GM21717 (cell line): ENCODE results near the gene SPEN.

Experiments used
- ATAC-seq: cut with Tn5 transposase; IDR thresholded peaks from one replicate; pipeline ENCODE4 v1.9.1; 2021; ENCODE audit warnings: mild to moderate bottlenecking, moderate library complexity; ENCODE audit not compliant: unreplicated experiment

The SPEN gene

DNA sequence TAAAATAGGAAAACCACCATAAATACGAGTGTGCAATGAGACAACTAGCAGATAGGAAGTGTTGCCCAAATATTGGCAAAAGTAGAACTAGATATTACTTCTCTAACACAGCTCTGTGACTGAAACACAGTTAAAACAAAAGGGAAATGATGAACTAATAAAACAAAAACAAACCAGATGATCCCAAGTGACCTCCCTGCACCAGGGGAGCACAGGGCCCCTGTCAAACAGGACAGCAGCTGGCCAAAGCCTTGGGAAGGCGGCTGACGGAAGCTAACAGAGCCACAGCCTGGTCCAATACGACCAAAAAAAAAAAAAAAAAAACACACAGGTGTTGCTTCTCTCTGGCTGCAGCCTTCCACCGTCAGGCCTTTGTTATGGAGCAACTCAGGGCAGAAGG lies 110.6 kb downstream of the SPEN start:
- ATAC-seq = no peak

DNA sequence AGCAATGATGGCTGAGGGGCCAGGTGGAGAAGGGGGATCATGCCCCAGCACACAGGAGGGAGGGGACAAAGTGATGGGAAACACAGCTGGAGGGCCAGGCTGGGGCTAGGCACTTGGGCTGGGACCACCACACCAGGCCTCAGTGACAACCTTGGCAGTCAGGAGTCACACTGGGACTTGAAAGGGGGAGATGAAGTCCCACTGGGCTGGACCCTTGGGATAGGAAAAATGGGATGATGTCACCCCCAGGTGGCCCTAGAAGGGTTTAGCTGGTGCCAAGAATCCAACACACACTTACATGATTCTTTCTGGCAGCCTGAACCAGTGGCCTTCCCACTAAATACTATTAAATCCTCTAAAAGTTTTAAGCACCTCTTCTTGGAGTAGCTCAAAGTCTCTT lies 111.3 kb downstream of the SPEN start:
- ATAC-seq = no peak

GRCh38 chr1:15959424-15959823 lies 111.9 kb downstream of the SPEN start:
- no peak for ATAC-seq

GRCh38 chr1:15959827-15960446 lies 112.4 kb downstream of the SPEN start:
- ATAC-seq = no peak

DNA sequence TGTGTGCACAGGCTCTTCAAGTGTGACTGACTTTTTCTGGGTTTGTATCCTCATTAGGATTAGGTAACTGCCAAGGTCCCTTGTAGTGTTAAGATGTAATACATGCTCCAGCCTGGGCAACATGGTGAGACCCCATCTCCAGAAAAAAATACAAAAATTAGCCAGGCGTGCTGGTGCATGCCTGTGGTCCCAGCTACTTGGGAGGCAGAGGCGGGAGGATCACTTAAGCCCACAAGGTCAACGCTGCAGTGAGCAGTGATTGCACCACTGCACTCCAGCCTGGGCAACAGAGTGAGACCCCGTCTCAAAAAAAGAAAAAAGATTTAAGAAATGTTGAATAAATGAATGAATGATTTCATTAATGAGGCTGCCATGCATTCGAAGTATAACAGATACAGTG lies 113.3 kb downstream of the SPEN start:
- ATAC-seq = no peak

DNA sequence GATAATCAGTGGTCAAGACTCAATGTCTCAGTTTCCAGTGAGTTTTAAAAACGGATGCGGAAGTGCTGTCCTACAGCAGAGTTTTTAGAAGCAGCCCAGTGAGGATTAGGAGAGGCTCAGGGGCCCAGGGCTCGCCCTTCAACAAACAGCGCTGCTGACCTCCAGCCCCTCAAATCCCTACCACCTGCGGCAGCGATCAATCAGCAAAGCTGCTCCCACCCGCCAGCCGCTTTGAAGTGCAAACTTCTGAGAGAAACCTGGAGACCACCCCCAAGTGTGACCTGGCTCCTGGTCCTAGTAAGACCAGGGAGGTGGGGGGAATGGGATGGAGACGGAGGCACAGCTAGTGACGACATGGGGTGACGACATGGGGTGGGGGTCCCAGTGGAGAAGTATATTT lies 114.0 kb downstream of the SPEN start:
- no peak for ATAC-seq

- ATAC-seq = no peak
Measured at GRCh38 chr1:15962176-15962575, 114.7 kb downstream of the SPEN start.

DNA sequence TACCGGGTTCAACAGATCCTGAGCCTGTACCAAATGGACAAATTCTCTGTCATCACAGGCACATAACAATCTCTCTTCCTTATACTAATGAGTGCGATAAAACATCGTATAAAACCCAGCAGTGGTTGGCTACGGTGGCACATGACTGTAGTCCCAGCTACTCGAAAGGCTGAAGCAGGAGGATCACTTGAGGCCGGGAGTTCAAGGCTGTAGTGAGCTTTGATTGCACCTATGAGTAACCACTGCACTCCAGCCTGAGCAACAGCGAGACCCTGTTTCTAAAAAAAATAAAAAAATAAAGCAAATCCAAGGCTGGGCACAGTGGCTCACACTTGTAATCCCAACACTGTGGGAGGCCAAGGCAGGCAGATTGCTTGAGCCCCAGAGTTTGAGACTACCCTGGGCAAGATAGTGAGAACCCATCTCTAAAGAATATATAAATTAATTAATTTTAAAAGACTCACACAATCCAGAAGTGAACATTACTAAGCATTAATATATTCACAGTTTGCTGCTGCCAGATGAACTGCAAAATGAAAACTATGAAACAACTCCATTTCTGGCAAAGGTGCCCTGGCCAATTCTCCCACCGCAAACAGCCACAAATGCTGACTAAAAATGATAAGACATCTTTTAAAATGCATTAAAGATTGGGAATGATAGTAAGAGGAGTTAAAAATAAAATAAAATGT lies 115.3 kb downstream of the SPEN start:
- ATAC-seq = no peak

GRCh38 chr1:15963363-15963967 lies 116.0 kb downstream of the SPEN start:
- no peak for ATAC-seq

GRCh38 chr1:15963968-15964648 lies 116.6 kb downstream of the SPEN start:
- ATAC-seq = no peak

- no peak for ATAC-seq
Measured at GRCh38 chr1:15965228-15965767, 117.8 kb downstream of the SPEN start.

- peak; percentile 62 for ATAC-seq
Measured at GRCh38 chr1:15966081-15966955, 118.8 kb downstream of the SPEN start.

- ATAC-seq = no peak
Measured at GRCh38 chr1:15966956-15967344, 119.4 kb downstream of the SPEN start.

DNA sequence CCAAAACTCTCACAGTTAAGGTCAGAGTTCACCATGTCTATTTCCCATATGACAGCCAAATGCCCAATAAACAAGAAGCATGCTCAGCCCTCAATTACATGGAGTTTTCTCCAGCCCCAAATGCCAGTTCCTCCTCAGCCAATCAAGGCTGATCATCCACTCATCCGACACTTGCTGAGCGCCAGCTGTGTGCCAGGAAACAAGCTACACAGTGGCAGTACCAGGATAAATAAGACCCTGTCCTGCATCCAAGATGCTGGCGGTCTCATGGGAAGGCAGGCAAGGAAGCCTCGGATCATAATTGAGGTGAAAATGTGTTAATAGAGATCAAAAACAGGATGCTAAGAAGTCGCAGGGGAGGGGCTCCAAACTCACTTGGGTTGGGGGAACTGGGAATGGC lies 120.7 kb downstream of the SPEN start:
- ATAC-seq = no peak

DNA sequence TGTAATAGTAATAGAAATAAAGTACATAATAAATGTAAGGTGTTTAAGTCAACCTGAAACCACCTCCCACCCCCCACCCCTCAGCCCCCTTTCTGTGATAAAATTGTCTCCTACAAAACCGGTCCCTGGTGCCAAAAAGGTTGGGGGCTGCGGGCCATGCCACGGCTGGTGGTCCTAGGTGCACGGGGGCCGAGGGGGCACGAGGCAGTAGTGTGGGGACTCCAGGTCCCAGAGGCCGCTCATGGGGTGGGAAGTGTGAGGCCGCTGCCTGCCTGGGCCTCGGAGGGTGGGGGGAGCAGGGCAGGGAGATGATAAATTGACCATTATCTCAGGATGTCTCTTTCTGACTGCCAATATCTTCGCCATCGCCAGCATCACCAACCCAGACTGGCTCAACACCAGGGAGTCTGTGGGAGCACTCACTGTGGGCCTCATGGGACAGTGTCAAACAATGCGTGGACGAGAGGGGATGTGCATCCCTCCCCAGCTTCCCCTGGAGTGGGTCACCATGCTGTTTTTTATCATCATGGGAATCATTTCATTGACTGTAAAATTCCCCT lies 121.9 kb downstream of the SPEN start:
- ATAC-seq = no peak

- no peak for ATAC-seq
Measured at GRCh38 chr1:15970911-15971310, 123.4 kb downstream of the SPEN start.

GRCh38 chr1:15972409-15972808 lies 124.9 kb downstream of the SPEN start:
- no peak for ATAC-seq

- ATAC-seq = no peak
Measured at GRCh38 chr1:15973772-15974171, 126.3 kb downstream of the SPEN start.

- peak; percentile 39 for ATAC-seq
Measured at GRCh38 chr1:15974855-15975254, 127.3 kb downstream of the SPEN start.

- ATAC-seq = peak; percentile 41
Measured at GRCh38 chr1:15975358-15975804, 127.9 kb downstream of the SPEN start.
